IMR-90 (cell line): ENCODE measurements around the gene WEE1. TPM values are rescaled to one million over a fixed set of nuclear protein-coding genes. Genes with fewer than 3 reads are reported as not detected.

ENCODE experiments used
- ATAC-seq: fragments of 200-7000 bp; cut with Tn5 transposase; 2 replicates; pipeline ENCODE4 v1.9.1; 2020; ENCODE audit warnings: low read depth, mild to moderate bottlenecking, moderate library complexity
- BruUV-seq: library from RNA; stranded (reverse); fragments of 400-500 nt; replicated peaks from 2 replicates; lab custom pipeline; 2021; lab: Mats Ljungman, UMichigan
- CTCF ChIA-PET: fragments of 300-600 bp; formaldehyde crosslinking; extraction: SDS; loops from one replicate; lab custom pipeline; 2021; ENCODE audit warnings: antibody characterized with exemption; lab: Yijun Ruan, JAX
- POLR2A ChIA-PET: fragments of 300-600 bp; sonication (Branson Sonifier 250); formaldehyde crosslinking; loops from one replicate; lab custom pipeline; 2022; ENCODE audit warnings: antibody characterized with exemption; ENCODE audit not compliant: unreplicated experiment; lab: Charles Lee
- DNase-seq: peaks from one replicate; pipeline ENCODE4 v3.0.0; 2013
- H2AFZ ChIP-seq: replicated peaks from 2 replicates; pipeline ENCODE3; 2013; ENCODE audit warnings: low read length, mild to moderate bottlenecking; ENCODE audit not compliant: poor library complexity
- H2AK5ac ChIP-seq: 2 replicates; pipeline ENCODE4 v1.6.1; 2013; ENCODE audit warnings: low read depth, low read length, inconsistent platforms
- H2AK9ac ChIP-seq: replicated peaks from 2 replicates; pipeline ENCODE3; 2013; ENCODE audit warnings: mild to moderate bottlenecking, low read depth, low read length, moderate library complexity; ENCODE audit not compliant: poor library complexity
- H2BK120ac ChIP-seq: 2 replicates; pipeline ENCODE4 v1.6.1; 2013; ENCODE audit warnings: low read depth, low read length, inconsistent platforms
- H2BK15ac ChIP-seq: 3 replicates; pipeline ENCODE4 v1.6.1; 2013; ENCODE audit warnings: low read depth, low read length, inconsistent platforms
- H2BK20ac ChIP-seq: 2 replicates; pipeline ENCODE4 v1.6.1; 2013; ENCODE audit warnings: low read depth, mild to moderate bottlenecking, inconsistent platforms, low read length, moderate library complexity
- H2BK5ac ChIP-seq: 2 replicates; pipeline ENCODE4 v1.6.1; 2013; ENCODE audit warnings: mild to moderate bottlenecking, low read depth, low read length, inconsistent platforms; ENCODE audit not compliant: poor library complexity, severe bottlenecking
- H3K14ac ChIP-seq: replicated peaks from 2 replicates; pipeline ENCODE4 v1.6.1; 2013; ENCODE audit warnings: low read depth, low read length, inconsistent platforms
- H3K18ac ChIP-seq: 2 replicates; pipeline ENCODE4 v1.6.1; 2013; ENCODE audit warnings: low read depth, low read length, control low read depth
- H3K23ac ChIP-seq: 2 replicates; pipeline ENCODE4 v1.6.1; 2013; ENCODE audit warnings: low read depth, low read length, inconsistent platforms
- H3K27ac ChIP-seq: 2 replicates; pipeline ENCODE4 v1.5.1; 2013; ENCODE audit warnings: mild to moderate bottlenecking, control low read depth, low read length; ENCODE audit not compliant: insufficient read depth
- H3K27me3 ChIP-seq: 2 replicates; pipeline ENCODE4 v1.6.1; 2013; ENCODE audit warnings: low read length; ENCODE audit not compliant: control insufficient read depth, insufficient read depth
- H3K36me3 ChIP-seq: 2 replicates; pipeline ENCODE4 v1.6.1; 2013; ENCODE audit warnings: low read length, mixed read lengths; ENCODE audit not compliant: control insufficient read depth, insufficient read depth
- H3K4ac ChIP-seq: 2 replicates; pipeline ENCODE4 v1.6.1; 2013; ENCODE audit warnings: low read depth, low read length, inconsistent platforms
- H3K4me1 ChIP-seq: 2 replicates; pipeline ENCODE4 v1.6.1; 2013; ENCODE audit warnings: low read length, mixed read lengths; ENCODE audit not compliant: control insufficient read depth, insufficient read depth
- H3K4me2 ChIP-seq: 2 replicates; pipeline ENCODE4 v1.6.1; 2013; ENCODE audit warnings: low read depth, mild to moderate bottlenecking, control low read depth, low read length, moderate library complexity
- H3K4me3 ChIP-seq: 2 replicates; pipeline ENCODE4 v1.5.1; 2013; ENCODE audit warnings: low read depth, mild to moderate bottlenecking, control low read depth, low read length, moderate library complexity; ENCODE audit not compliant: insufficient read depth
- H3K56ac ChIP-seq: 2 replicates; pipeline ENCODE4 v1.6.1; 2013; ENCODE audit warnings: low read length, inconsistent platforms; ENCODE audit not compliant: insufficient read depth; ENCODE audit errors: extremely low read depth
- H3K79me1 ChIP-seq, 2 experiments: 2 replicates each; pipeline ENCODE4 v1.6.1; 2013; ENCODE audit warnings: low read length in 2 of 2, inconsistent platforms in 1 of 2, low read depth in 1 of 2
- H3K9ac ChIP-seq: 2 replicates; pipeline ENCODE4 v1.6.1; 2013; ENCODE audit warnings: low read depth, low read length, control low read depth
- H3K9me1 ChIP-seq: 2 replicates; pipeline ENCODE4 v1.6.1; 2013; ENCODE audit warnings: low read length, inconsistent platforms; ENCODE audit not compliant: insufficient read depth
- H3K9me3 ChIP-seq: 2 replicates; pipeline ENCODE4 v1.6.1; 2013; ENCODE audit warnings: low read length; ENCODE audit not compliant: control insufficient read depth, insufficient read depth
- H4K20me1 ChIP-seq: 2 replicates; pipeline ENCODE4 v1.6.1; 2013; ENCODE audit warnings: low read length, inconsistent platforms; ENCODE audit not compliant: insufficient read depth
- H4K5ac ChIP-seq: 2 replicates; pipeline ENCODE4 v1.6.1; 2013; ENCODE audit warnings: mild to moderate bottlenecking, low read depth, low read length, control low read depth
- H4K8ac ChIP-seq, 2 experiments: 2 replicates each; pipeline ENCODE4 v1.6.1; 2013; ENCODE audit warnings: low read depth in 2 of 2, low read length in 2 of 2, control low read depth in 1 of 2, inconsistent platforms in 1 of 2
- H4K91ac ChIP-seq: 2 replicates; pipeline ENCODE4 v1.6.1; 2013; ENCODE audit warnings: low read depth, low read length, inconsistent platforms; ENCODE audit not compliant: insufficient read depth
- CEBPB ChIP-seq: IDR thresholded peaks from 2 replicates; pipeline ENCODE4 v1.6.1; 2012; ENCODE audit warnings: low read depth, low read length, improper control_type of control experiment
- CHD1 ChIP-seq: IDR thresholded peaks from 2 replicates; pipeline ENCODE4 v1.6.1; 2012; ENCODE audit warnings: low read depth, low read length, improper control_type of control experiment
- CTCF ChIP-seq: conservative IDR thresholded peaks from 2 replicates; pipeline ENCODE4 v1.5.1; 2012; ENCODE audit warnings: mild to moderate bottlenecking, low read depth, low read length, improper control_type of control experiment
- MAFK ChIP-seq: IDR thresholded peaks from 2 replicates; pipeline ENCODE4 v1.6.1; 2012; ENCODE audit warnings: low read depth, low read length, improper control_type of control experiment
- RAD21 ChIP-seq: IDR thresholded peaks from 2 replicates; pipeline ENCODE4 v1.6.1; 2012; ENCODE audit warnings: low read length, improper control_type of control experiment
- RFX5 ChIP-seq: IDR thresholded peaks from 2 replicates; pipeline ENCODE4 v1.8.0; 2012; ENCODE audit warnings: low read depth, mild to moderate bottlenecking, low read length, moderate library complexity
- USF2 ChIP-seq: fragments of 150-350 bp; IDR thresholded peaks from 2 replicates; pipeline ENCODE4 v1.6.1; 2017; ENCODE audit warnings: mild to moderate bottlenecking, antibody characterized with exemption, low read length, low read depth
- WGBS, 2 experiments: methylation state at CpG; one replicate each; pipeline versions ENCODE4 v1.1.5 to v1.1.7; 2013; ENCODE audit warnings: missing lambda C conversion rate in 2 of 2; ENCODE audit not compliant: insufficient read length in 1 of 2; ENCODE audit errors: extremely low coverage in 2 of 2; 5-methylcytosine and 5-hydroxymethylcytosine counted together
- dilution Hi-C: fragments of 300-500 bp; cut with HindIII; formaldehyde crosslinking; loops from one replicate; pipeline ENCODE4 v1.14.3; 2018; ENCODE audit warnings: low sequenced_read_pairs; ENCODE audit not compliant: unreplicated experiment
- in situ Hi-C: fragments of 300-500 bp; cut with MboI; formaldehyde crosslinking; loops from 3 replicates; pipeline ENCODE4 v1.14.3; 2019; ENCODE audit warnings: low sequenced_read_pairs, inconsistent platforms, mixed read lengths
- intact Hi-C: fragments of 100-400 bp; cut with micrococcal nuclease; formaldehyde crosslinking; loops from 2 replicates; pipeline ENCODE4 v1.10.0; 2022
- polyA plus RNA-seq, 3 experiments: library from polyadenylated mRNA; depleted of rRNA; stranded (reverse); fragments of >200 nt; gene quantifications; 2 replicates each; pipeline ENCODE4 v1.2.3, GENCODE V29; 2012; ENCODE audit warnings: low replicate concordance in 1 of 3
- total RNA-seq: library from RNA; depleted of rRNA; stranded (reverse); fragments of >200 nt; gene quantifications from 2 replicates; pipeline ENCODE4 v1.2.3, GENCODE V29; 2012

WEE1 gene
- total and polyA plus RNA-seq, 2 of the 4 experiments (the other 2 are of a cell fraction), result 26.5 to 29.2 TPM

- no CpG with 5 or more reads among the region's 6 CpGs for WGBS, 2 experiments
- H4K8ac ChIP-seq, result no peak overlapping the region
- ATAC-seq (no peak), DNase-seq (peak; percentile 26)
- no peak for TF ChIP-seq USF2
- no peak for TF ChIP-seq RAD21
- TF ChIP-seq RFX5, result no peak
- TF ChIP-seq CHD1, result no peak
- TF ChIP-seq CEBPB, result no peak
- no peak for TF ChIP-seq CTCF
- TF ChIP-seq MAFK, result no peak
- no peak overlapping the region for H4K5ac ChIP-seq
- dilution Hi-C loops, result no loop called here
- intact Hi-C loops, result no loop called here
- BruUV-seq, result no TSS peak
- no peak overlapping the region for H2AK9ac ChIP-seq
- H2BK15ac ChIP-seq, result 0 out of 3 replicates have a peak overlapping the region, but pooled peaks have one; percentile 7
- H3K4me1 ChIP-seq, result peaks cover 11% of the 10 kb centered on the region
- no peak overlapping the region for H3K4ac ChIP-seq
- no peak overlapping the region for H3K23ac ChIP-seq
- no peak overlapping the region for H3K56ac ChIP-seq
- H3K79me1 ChIP-seq, result no peaks in the 10 kb centered on the region; a peak in 1 of 4 replicates
- no peak overlapping the region for H3K18ac ChIP-seq
- peaks cover 15% of the 10 kb centered on the region for H3K9me1 ChIP-seq
- POLR2A ChIA-PET, result interaction anchor here (0.6 kb wide), 1 partner anchor 14 kb away, joined by 4 read pairs; no protein-coding TSS in a partner anchor
- H2BK120ac ChIP-seq, result no peak overlapping the region
- 0 out of 2 replicates have a peak overlapping the region, but pooled peaks have one; percentile 21 for H2AK5ac ChIP-seq
- H3K14ac ChIP-seq, result no peak overlapping the region
- H3K27ac ChIP-seq, result no peak overlapping the region
- H4K91ac ChIP-seq, result no peak overlapping the region
- H3K36me3 ChIP-seq, result no peaks in the 10 kb centered on the region
- peak overlapping the region; percentile 0; the same call in 1 of the 2 replicates for H2BK20ac ChIP-seq
- no peak overlapping the region for H3K4me2 ChIP-seq
- in situ Hi-C loops, result loop anchor here (25.0 kb wide), 1 partner anchor 708 kb away; the partner anchor contains the start of gene ADM
- no peaks in the 10 kb centered on the region for H4K20me1 ChIP-seq
- H3K9ac ChIP-seq, result no peak overlapping the region
- no peak overlapping the region for H2AFZ ChIP-seq
- CTCF ChIA-PET, result no interaction called here
- no peak overlapping the region for H2BK5ac ChIP-seq
- H3K4me3 ChIP-seq, result no peak overlapping the region
- no peaks in the 10 kb centered on the region for H3K27me3 ChIP-seq
- H3K9me3 ChIP-seq, result no peaks in the 10 kb centered on the region
Measured at GRCh38 chr11:9604134-9604533, 30.7 kb downstream of the WEE1 start.
